Measurements from ENCODE around the gene PRB2.
"Not testable (repeated sequence)": the region's sequence is repeated elsewhere in the genome, so short reads cannot be mapped to it uniquely, and the experiment has no call there.

PRB2 gene

GRCh38 chr12:11395467-11395866 is at the start of gene PRB2:
Gene PRB2 (minus strand): TSS chr12:11395567. CDS start chr12:11395529, 38 bp downstream.
- DNase-seq (ENCODE audit: low read depth): not testable (repeated sequence)

- DNase-seq (ENCODE audit: low read depth): no peak
Observed at GRCh38 chr12:11437966-11438365, 42.6 kb upstream of the PRB2 start.

- no peak for DNase-seq (ENCODE audit: low read depth)
Observed at GRCh38 chr12:11433664-11434063, 38.3 kb upstream of the PRB2 start.

GRCh38 chr12:11431486-11431885 is 36.1 kb upstream of the PRB2 start:
- DNase-seq (ENCODE audit: low read depth): no peak

- DNase-seq (ENCODE audit: low read depth): no peak
Observed at GRCh38 chr12:11427341-11427740, 32.0 kb upstream of the PRB2 start.

- DNase-seq (ENCODE audit: low read depth): no peak
Observed at GRCh38 chr12:11412731-11413130, 17.4 kb upstream of the PRB2 start.

GRCh38 chr12:11408096-11408495 is 12.7 kb upstream of the PRB2 start:
- no peak for DNase-seq (ENCODE audit: low read depth)

GRCh38 chr12:11397366-11397765 is 2.0 kb upstream of the PRB2 start:
- no peak for DNase-seq (ENCODE audit: low read depth)

- not testable (repeated sequence) for DNase-seq (ENCODE audit: low read depth)
Observed at GRCh38 chr12:11391456-11391855, 3.9 kb downstream of the PRB2 start.

- DNase-seq (ENCODE audit: low read depth): not testable (repeated sequence)
Observed at GRCh38 chr12:11377420-11377819, 17.9 kb downstream of the PRB2 start.

- DNase-seq (ENCODE audit: low read depth): no peak
Observed at GRCh38 chr12:11361151-11361550, 34.2 kb downstream of the PRB2 start.

- not testable (repeated sequence) for DNase-seq (ENCODE audit: low read depth)
Observed at GRCh38 chr12:11360205-11360883, 35.0 kb downstream of the PRB2 start.

- not testable (repeated sequence) for DNase-seq (ENCODE audit: low read depth)
Observed at GRCh38 chr12:11351736-11352135, 43.6 kb downstream of the PRB2 start.

- DNase-seq (ENCODE audit: low read depth): no peak
Observed at GRCh38 chr12:11348439-11348838, 46.9 kb downstream of the PRB2 start.

- DNase-seq (ENCODE audit: low read depth): no peak
Observed at GRCh38 chr12:11347810-11348209, 47.6 kb downstream of the PRB2 start.

- DNase-seq (ENCODE audit: low read depth): no peak
Observed at GRCh38 chr12:11344500-11344899, 50.9 kb downstream of the PRB2 start.

All from amniotic epithelial cell (primary cell).